ENCODE measurements around the gene GPHN.

Gene GPHN

GRCh38 chr14:67140556-67140955, 632.6 kb downstream of the GPHN start:
- no peak for DNase-seq

- no peak for DNase-seq
Measured at GRCh38 chr14:67141146-67141900, 633.4 kb downstream of the GPHN start.

- DNase-seq = no peak
Measured at GRCh38 chr14:67151082-67151666, 643.2 kb downstream of the GPHN start.

- DNase-seq = no peak
Measured at GRCh38 chr14:67158566-67158965, 650.6 kb downstream of the GPHN start.

GRCh38 chr14:67162385-67162784, 654.4 kb downstream of the GPHN start:
- no peak for DNase-seq

GRCh38 chr14:67166450-67166853, 658.5 kb downstream of the GPHN start:
- peak in 23 of 58 donors; percentile 1 to 34 (median 7) for DNase-seq

GRCh38 chr14:67167420-67168109, 659.6 kb downstream of the GPHN start:
- DNase-seq = no peak

GRCh38 chr14:67168110-67168441, 660.1 kb downstream of the GPHN start:
- no peak for DNase-seq

GRCh38 chr14:67170660-67171059, 662.7 kb downstream of the GPHN start:
- DNase-seq = no peak

- no peak for DNase-seq
Measured at GRCh38 chr14:67172056-67172455, 664.1 kb downstream of the GPHN start.

- DNase-seq = no peak
Measured at GRCh38 chr14:67172520-67172919, 664.6 kb downstream of the GPHN start.

GRCh38 chr14:67173719-67174118, 665.8 kb downstream of the GPHN start:
- no peak for DNase-seq

GRCh38 chr14:67186172-67186768, 678.3 kb downstream of the GPHN start:
- DNase-seq = no peak

GRCh38 chr14:67186789-67187584, 679.0 kb downstream of the GPHN start:
- DNase-seq = no peak

- no peak for DNase-seq
Measured at GRCh38 chr14:67187826-67188225, 679.9 kb downstream of the GPHN start.

GRCh38 chr14:67188326-67188725, 680.4 kb downstream of the GPHN start:
- DNase-seq = no peak

GRCh38 chr14:67191768-67192290, 683.9 kb downstream of the GPHN start:
- DNase-seq = peak in 4 of 58 donors; percentile 2 to 19 (median 4)

- DNase-seq = no peak
Measured at GRCh38 chr14:67192366-67192765, 684.4 kb downstream of the GPHN start.

- DNase-seq = no peak
Measured at GRCh38 chr14:67195279-67195678, 687.3 kb downstream of the GPHN start.

GRCh38 chr14:67199016-67199415, 691.1 kb downstream of the GPHN start:
- no peak for DNase-seq

GRCh38 chr14:67207810-67208209, 699.9 kb downstream of the GPHN start:
- peak in 8 of 58 donors; percentile 0 to 16 (median 5) for DNase-seq
